ENCODE data around the gene PLK4.

PLK4 gene

DNA sequence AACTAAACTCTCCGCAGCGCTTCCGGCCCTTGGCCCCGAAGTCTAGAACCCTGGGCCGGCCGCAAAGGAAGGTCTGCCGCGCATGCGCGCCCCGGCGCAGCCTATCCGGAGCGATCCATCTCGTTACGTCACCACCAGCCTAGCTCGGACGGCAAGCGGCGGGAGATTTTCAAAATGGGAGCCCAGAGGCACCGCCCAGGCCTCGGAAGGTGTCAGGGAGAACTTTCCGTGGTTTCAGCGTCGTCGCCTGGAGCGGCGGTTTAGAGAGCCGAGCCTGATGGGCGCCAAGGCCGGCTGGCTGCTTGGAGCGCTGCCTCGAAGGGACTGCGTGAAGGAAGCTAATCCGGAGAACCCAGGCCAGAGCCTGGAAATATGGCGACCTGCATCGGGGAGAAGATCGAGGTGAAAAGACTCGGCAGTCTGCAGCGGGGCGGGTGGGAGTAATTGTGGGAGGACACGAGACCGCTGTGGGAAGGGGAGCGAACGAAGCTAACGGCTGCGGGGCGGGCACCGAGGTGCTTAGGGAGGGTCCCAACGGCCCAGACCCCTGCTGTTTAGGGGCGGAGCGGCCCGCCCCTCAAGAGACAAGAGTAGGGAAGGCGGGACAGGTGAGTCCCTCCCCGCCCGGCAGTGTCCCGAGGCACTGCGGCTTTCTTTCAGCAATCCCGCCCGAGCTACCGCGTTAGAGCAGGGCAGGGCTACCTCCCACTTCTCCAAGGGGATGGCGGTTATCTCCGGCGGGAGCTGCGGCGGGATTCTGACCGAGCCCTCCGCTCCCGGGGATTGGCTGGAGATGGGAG is at the start of gene PLK4:
Gene PLK4, plus strand, starts transcription at position 131 of the 800 bp plus-strand sequence. Its CDS starts 242 bp downstream, at position 373.
- H3K4me1 ChIP-seq (ENCODE audit: low read depth, poor library complexity, severe bottlenecking) = peaks cover 28% of the 10 kb centered on the region
- no peak within 1 kb of the TSS for H3K4me3 ChIP-seq (IDR thresholded peaks at IDR 0.05; ENCODE audit: insufficient read depth, low read depth, low read length)
- H3K9ac ChIP-seq = peak within 1 kb of the TSS; percentile 98
- peaks cover 15% of the 10 kb centered on the region; the same call in 1 of the 2 replicates for H3K36me3 ChIP-seq (ENCODE audit: insufficient read depth)
- no peaks in the 10 kb centered on the region for H3K27me3 ChIP-seq (ENCODE audit: insufficient read depth, low read depth)
- H3K27ac ChIP-seq = peak within 1 kb of the TSS; percentile 94
- H3K4me2 ChIP-seq = peak within 1 kb of the TSS; percentile 67
- H3K79me2 ChIP-seq (ENCODE audit: insufficient read depth, low read depth) = peaks cover 20% of the 10 kb centered on the region; the same call in 1 of the 2 replicates
- no peaks in the 10 kb centered on the region for H4K20me1 ChIP-seq (ENCODE audit: insufficient read depth)
- TF ChIP-seq, protein P1, sequence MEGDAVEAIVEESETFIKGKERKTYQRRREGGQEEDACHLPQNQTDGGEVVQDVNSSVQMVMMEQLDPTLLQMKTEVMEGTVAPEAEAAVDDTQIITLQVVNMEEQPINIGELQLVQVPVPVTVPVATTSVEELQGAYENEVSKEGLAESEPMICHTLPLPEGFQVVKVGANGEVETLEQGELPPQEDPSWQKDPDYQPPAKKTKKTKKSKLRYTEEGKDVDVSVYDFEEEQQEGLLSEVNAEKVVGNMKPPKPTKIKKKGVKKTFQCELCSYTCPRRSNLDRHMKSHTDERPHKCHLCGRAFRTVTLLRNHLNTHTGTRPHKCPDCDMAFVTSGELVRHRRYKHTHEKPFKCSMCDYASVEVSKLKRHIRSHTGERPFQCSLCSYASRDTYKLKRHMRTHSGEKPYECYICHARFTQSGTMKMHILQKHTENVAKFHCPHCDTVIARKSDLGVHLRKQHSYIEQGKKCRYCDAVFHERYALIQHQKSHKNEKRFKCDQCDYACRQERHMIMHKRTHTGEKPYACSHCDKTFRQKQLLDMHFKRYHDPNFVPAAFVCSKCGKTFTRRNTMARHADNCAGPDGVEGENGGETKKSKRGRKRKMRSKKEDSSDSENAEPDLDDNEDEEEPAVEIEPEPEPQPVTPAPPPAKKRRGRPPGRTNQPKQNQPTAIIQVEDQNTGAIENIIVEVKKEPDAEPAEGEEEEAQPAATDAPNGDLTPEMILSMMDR (conservative IDR thresholded peaks at IDR 0.05; ENCODE audit: low read depth, low read length) = no peak
- H2AFZ ChIP-seq (ENCODE audit: low read depth) = peak within 1 kb of the TSS; percentile 93

DNA sequence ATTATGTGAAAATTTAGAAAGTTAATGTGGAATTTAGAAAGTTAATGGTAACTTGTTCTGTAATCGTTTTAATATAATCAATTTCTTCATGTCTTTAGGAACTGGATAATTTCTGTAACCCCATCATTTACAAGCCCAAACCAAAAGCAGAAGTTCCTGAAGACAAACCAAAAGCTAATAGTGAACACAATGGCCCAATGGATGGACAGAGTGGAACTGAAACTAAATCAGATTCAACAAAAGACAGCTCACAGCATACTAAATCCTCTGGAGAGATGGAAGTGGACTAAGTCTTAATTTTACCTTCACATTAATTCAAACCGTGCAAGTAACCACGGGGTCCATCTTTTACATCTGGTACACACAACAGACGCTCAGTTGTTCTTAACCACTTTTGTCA is 48.1 kb upstream of the PLK4 start:
- TF ChIP-seq, protein P1 (conservative IDR thresholded peaks at IDR 0.05; ENCODE audit: low read depth, low read length) = no peak
- Histone ChIP-seq H2AFZ (ENCODE audit: low read depth) (no peak overlapping the region), H3K79me2 (ENCODE audit: insufficient read depth, low read depth) (no peaks in the 10 kb centered on the region), H3K4me2 (no peak overlapping the region), H3K4me3 (IDR thresholded peaks at IDR 0.05; ENCODE audit: insufficient read depth, low read depth, low read length) (no peak overlapping the region), H3K4me1 (ENCODE audit: low read depth, poor library complexity, severe bottlenecking) (no peaks in the 10 kb centered on the region), H3K9ac (no peak overlapping the region), H3K27ac (no peak overlapping the region), H4K20me1 (ENCODE audit: insufficient read depth) (no peaks in the 10 kb centered on the region; the same call in none of the 2 replicates), H3K36me3 (ENCODE audit: insufficient read depth) (0 out of 2 replicates have a peak, but pooled peaks cover 2% of the 10 kb centered on the region), H3K27me3 (ENCODE audit: insufficient read depth, low read depth) (no peaks in the 10 kb centered on the region)

DNA sequence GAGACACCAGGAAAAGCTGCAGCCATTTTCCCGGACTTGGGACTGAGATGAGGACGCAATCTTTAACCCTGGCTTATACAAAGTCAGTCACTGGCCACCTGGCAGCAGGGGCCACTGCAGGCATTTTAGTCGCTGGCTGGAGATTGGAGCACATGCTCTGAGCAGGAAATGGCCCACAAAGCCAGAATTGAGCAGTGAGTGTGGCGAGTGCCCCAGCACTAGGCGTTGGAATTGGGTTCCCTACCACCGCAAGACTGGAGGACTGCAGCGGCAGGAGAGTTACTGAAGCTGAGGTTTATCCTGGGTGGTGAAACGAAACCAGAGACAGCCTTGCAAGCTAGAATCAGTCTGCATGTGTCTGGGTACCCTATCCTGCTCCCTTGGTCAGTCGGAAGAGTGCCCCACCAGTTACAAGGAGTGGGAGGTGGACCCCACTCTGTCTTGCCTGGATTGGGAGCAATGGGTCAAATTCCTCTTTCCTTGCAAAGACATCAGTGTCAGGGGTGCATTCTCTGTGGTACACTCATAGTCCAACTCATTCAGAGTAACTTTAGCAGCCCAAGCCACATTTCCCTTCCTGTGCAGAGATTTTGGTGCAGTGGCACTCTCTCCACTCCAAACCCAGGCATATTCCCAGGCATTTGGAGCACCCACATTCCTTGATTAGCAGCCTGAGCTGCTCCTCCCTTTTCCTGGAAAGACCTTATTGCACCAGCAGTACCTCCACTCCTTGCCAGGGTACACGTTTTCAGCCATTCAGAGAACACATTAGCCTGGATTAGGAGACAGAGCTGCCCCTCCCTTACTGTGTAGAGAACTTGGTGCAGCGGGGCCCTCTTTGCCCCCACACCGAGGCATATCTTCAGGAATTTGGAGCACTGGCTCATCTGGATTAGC is 36.7 kb upstream of the PLK4 start:
- Histone ChIP-seq H4K20me1 (ENCODE audit: insufficient read depth) (no peaks in the 10 kb centered on the region), H3K4me3 (IDR thresholded peaks at IDR 0.05; ENCODE audit: insufficient read depth, low read depth, low read length) (no peak overlapping the region), H3K4me2 (no peak overlapping the region), H3K27me3 (ENCODE audit: insufficient read depth, low read depth) (no peaks in the 10 kb centered on the region), H2AFZ (ENCODE audit: low read depth) (no peak overlapping the region), H3K9ac (no peak overlapping the region), H3K79me2 (ENCODE audit: insufficient read depth, low read depth) (no peaks in the 10 kb centered on the region), H3K27ac (no peak overlapping the region), H3K4me1 (ENCODE audit: low read depth, poor library complexity, severe bottlenecking) (no peaks in the 10 kb centered on the region), H3K36me3 (ENCODE audit: insufficient read depth) (no peaks in the 10 kb centered on the region)
- TF ChIP-seq, protein P1 (conservative IDR thresholded peaks at IDR 0.05; ENCODE audit: low read depth, low read length) = no peak

DNA sequence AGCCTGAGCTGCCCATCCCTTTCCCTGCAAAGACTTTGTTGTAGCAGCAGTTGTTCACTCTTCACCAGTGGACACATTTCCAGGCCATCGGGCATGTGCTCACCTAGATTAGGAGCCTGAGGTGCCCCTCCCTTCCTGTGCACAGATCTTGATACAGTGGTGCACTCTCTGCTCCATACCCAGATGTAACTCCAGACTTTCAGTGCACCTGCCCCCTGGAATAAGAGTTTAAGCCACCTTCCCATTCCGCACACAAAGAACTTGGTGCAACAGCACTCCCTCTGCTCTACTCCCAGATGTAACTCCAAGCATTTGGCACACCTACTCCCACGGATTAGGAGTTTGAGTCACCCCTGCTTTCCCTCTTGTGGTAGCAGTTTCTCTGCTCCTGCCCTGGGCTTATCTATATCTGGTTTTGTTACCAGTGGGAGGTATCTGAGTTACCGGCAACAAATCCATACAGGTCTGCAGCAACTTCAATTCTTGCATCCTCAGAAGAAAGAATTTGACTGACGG is 36.0 kb upstream of the PLK4 start:
- H3K27ac ChIP-seq = no peak overlapping the region
- TF ChIP-seq, protein P1 (conservative IDR thresholded peaks at IDR 0.05; ENCODE audit: low read depth, low read length) = no peak
- no peak overlapping the region for H3K9ac ChIP-seq
- no peaks in the 10 kb centered on the region for H3K36me3 ChIP-seq (ENCODE audit: insufficient read depth)
- no peaks in the 10 kb centered on the region for H3K79me2 ChIP-seq (ENCODE audit: insufficient read depth, low read depth)
- H3K4me3 ChIP-seq (IDR thresholded peaks at IDR 0.05; ENCODE audit: insufficient read depth, low read depth, low read length) = no peak overlapping the region
- H3K27me3 ChIP-seq (ENCODE audit: insufficient read depth, low read depth) = no peaks in the 10 kb centered on the region
- H2AFZ ChIP-seq (ENCODE audit: low read depth) = no peak overlapping the region
- no peaks in the 10 kb centered on the region for H3K4me1 ChIP-seq (ENCODE audit: low read depth, poor library complexity, severe bottlenecking)
- H4K20me1 ChIP-seq (ENCODE audit: insufficient read depth) = no peaks in the 10 kb centered on the region
- H3K4me2 ChIP-seq = no peak overlapping the region

Measured in KMS-11 (cell line).